ENCODE measurements around the gene ARL14EP.

Gene ARL14EP

GRCh38 chr11:30368394-30368793 is 45.5 kb downstream of the ARL14EP start:
- FAIRE-seq (no peak), DNase-seq (ENCODE audit: extremely low spot score, insufficient read length, low read depth) (no peak)

GRCh38 chr11:30370164-30370563 is 47.3 kb downstream of the ARL14EP start:
- no peak for DNase-seq (ENCODE audit: extremely low spot score, insufficient read length, low read depth)
- no peak for FAIRE-seq

- no peak for FAIRE-seq
- DNase-seq (ENCODE audit: extremely low spot score, insufficient read length, low read depth), result no peak
Observed at GRCh38 chr11:30377347-30377746, 54.4 kb downstream of the ARL14EP start.

GRCh38 chr11:30380846-30381245 is 57.9 kb downstream of the ARL14EP start:
- FAIRE-seq, result no peak
- DNase-seq (ENCODE audit: extremely low spot score, insufficient read length, low read depth), result no peak

GRCh38 chr11:30381879-30382278 is 59.0 kb downstream of the ARL14EP start:
- FAIRE-seq, result no peak
- no peak for DNase-seq (ENCODE audit: extremely low spot score, insufficient read length, low read depth)
